Measurements from ENCODE around the gene CNIH1.

The CNIH1 gene

DNA sequence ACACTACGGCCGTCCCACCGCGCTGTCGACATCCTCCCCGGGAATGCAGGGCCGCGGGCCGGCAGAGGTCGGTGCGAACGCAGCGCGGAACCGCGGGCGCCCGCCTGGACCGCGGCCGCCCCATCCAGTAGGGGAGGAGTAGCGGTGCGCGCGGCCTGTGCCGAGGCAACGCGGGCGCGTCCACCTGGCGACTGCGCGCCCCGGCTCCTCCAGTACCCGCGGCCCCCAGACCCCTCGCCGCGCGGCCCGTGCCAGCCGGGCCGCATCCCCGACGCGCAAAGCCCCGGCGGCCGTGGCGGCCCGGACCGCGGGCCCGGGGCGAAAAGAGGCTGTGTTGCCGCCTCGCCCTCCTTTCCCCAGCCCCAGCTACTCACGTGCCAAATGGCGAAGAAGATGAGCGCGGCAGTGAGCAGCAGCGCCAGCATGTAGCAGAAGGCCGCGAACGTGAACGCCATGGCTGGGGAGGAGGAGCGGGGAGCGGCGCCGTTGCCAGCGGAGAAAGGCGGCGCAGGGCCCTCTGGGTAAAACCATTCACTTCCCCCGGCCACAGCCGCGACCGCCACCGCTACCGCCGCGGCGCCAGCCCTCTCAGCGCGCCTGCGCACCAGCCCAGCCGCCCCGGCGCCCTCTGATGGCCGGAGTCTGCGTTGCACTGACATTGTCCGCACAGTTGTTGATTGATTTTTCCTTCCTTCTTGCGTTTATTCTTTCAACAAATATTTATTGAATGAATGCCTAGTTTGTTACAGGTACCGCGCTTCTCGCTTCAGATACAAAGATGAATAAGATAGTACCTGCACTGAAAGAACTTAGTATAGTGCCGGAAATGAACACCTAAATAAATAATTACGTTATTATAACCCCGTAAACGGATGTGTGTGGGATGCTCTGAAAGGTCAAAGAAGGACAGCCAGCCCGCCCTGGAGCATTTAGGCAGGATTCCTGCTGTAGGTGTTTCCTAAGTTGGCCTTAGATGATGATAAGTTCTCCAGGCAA, at the start of gene CNIH1:
CNIH1 (minus strand) TSS at position 502 of the 996 bp plus-strand sequence; CDS start at position 455, 47 bp downstream.
- H3K27ac ChIP-seq (ENCODE audit: low read length): no peak within 1 kb of the TSS
- no peaks in the 10 kb centered on the region for H3K36me3 ChIP-seq (ENCODE audit: control insufficient read depth, insufficient read depth, low read length)
- no CpG with 5 or more reads among the region's 100 CpGs for WGBS (ENCODE audit: insufficient coverage, insufficient read length)
- no peaks in the 10 kb centered on the region; the same call in 1 of the 2 replicates for H3K4me1 ChIP-seq (ENCODE audit: control insufficient read depth, insufficient read depth, low read length)
- H3K27me3 ChIP-seq (ENCODE audit: control insufficient read depth, insufficient read depth, low read length): no peaks in the 10 kb centered on the region
- peak within 1 kb of the TSS; percentile 59; the same call in 1 of the 2 replicates for H3K4me3 ChIP-seq (ENCODE audit: low read length)
- H3K9me3 ChIP-seq (ENCODE audit: control insufficient read depth, insufficient read depth, low read length): no peaks in the 10 kb centered on the region
- DNase-seq (ENCODE audit: low read depth, low spot score): no peak

DNA sequence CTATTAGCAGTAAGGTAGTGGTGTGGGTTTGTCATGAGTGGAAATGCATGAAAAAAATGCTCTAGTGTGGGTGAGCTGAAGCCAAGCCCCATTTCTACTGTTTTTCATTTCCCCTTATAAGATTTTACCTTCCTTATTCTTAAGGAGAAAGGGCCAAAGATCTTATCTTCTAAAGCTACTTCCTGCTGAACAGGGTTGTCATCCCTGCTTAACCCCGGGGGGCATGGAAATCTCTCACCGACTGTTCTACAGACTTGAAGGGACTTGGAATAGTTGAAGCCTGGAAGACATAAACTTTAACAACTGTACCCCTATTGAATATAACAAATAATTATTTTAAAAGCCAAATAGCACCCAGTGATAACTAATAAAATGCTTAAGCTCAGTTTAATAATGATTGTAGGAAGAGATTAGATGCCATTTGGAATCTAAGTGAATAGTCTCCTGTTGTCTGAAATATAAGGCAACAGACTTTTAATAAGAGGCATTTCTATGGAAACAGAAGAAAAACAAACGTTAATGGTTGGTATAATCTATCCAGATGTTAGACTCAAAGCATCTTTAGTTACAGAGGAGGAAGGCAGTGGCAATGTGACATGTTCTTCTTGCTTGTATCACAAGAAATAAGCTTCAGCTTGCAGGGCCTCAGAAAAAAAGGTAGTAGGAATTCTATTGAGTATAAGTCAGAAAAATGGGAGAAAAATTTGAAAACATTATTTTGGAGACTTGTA, 49.4 kb upstream of the CNIH1 start:
- DNase-seq (ENCODE audit: low read depth, low spot score): no peak
- no peaks in the 10 kb centered on the region for H3K9me3 ChIP-seq (ENCODE audit: control insufficient read depth, insufficient read depth, low read length)
- no peak overlapping the region for H3K27ac ChIP-seq (ENCODE audit: low read length)
- peaks cover 2% of the 10 kb centered on the region; the same call in 1 of the 2 replicates for H3K4me1 ChIP-seq (ENCODE audit: control insufficient read depth, insufficient read depth, low read length)
- H3K36me3 ChIP-seq (ENCODE audit: control insufficient read depth, insufficient read depth, low read length): no peaks in the 10 kb centered on the region
- no peaks in the 10 kb centered on the region for H3K27me3 ChIP-seq (ENCODE audit: control insufficient read depth, insufficient read depth, low read length)
- no CpG with 5 or more reads among the region's 3 CpGs for WGBS (ENCODE audit: insufficient coverage, insufficient read length)
- H3K4me3 ChIP-seq (ENCODE audit: low read length): no peak overlapping the region

DNA sequence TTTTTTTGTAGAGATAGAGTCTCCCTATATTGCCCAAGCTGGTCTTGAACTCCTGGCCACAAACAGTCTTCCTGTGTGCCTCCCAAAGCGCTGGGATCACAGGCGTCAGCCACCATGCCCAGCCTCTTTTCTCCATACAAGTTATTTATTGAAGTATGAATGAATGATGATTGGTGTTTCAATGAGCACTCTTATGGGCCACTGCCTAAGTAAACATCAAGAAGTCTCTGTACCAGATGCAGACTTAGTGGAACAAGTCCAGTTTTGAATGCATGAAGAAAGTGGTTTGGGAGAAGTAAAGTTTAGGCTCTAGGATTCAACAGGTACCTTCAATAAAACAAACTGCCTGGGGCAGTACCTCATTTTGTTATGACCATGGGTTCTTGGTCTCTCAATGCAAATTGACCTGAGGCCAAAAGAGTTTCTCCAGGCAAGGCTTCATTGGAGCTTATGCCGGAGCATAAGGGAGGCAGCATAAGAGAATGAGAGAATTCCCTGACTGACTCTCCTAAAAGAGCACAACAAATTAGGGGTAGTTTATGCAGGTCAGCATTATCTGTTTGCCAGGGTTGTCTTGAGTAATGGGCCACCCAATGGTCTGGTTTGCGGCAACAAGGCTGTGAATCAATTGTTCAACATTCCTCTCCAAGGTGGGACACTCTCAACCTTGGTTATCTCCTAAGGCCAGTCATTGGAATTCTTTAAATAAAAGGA, 48.7 kb upstream of the CNIH1 start:
- no peak overlapping the region for H3K4me3 ChIP-seq (ENCODE audit: low read length)
- no peaks in the 10 kb centered on the region for H3K27me3 ChIP-seq (ENCODE audit: control insufficient read depth, insufficient read depth, low read length)
- H3K9me3 ChIP-seq (ENCODE audit: control insufficient read depth, insufficient read depth, low read length): no peaks in the 10 kb centered on the region
- peaks cover 2% of the 10 kb centered on the region; the same call in 1 of the 2 replicates for H3K4me1 ChIP-seq (ENCODE audit: control insufficient read depth, insufficient read depth, low read length)
- no peaks in the 10 kb centered on the region for H3K36me3 ChIP-seq (ENCODE audit: control insufficient read depth, insufficient read depth, low read length)
- no CpG with 5 or more reads among the region's 4 CpGs for WGBS (ENCODE audit: insufficient coverage, insufficient read length)
- DNase-seq (ENCODE audit: low read depth, low spot score): no peak
- no peak overlapping the region for H3K27ac ChIP-seq (ENCODE audit: low read length)

DNA sequence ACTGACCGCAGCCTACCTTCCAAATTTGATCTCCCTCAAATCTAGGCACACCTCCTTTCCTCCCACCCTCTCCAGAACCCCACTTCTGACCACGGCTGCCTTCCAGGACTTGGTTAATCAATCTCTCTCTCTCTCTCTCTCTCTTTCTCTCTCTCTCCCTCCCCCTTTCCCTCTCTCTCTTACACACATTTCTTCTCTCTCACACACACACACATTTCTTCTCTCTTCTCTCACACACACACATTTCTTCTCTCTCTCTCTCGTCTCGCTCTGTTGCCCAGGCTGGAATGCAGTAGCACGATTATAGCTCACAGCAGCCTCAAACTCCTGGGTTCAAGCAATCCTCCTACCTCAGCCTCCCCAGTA, 48.1 kb upstream of the CNIH1 start:
- WGBS (ENCODE audit: insufficient coverage, insufficient read length): 100% methylated on average over 2 of the region's 5 CpGs
- peak overlapping the region; percentile 97; the same call in 1 of the 2 replicates for H3K4me3 ChIP-seq (ENCODE audit: low read length)
- no peaks in the 10 kb centered on the region for H3K27me3 ChIP-seq (ENCODE audit: control insufficient read depth, insufficient read depth, low read length)
- no peak overlapping the region for H3K27ac ChIP-seq (ENCODE audit: low read length)
- peaks cover 2% of the 10 kb centered on the region; the same call in 1 of the 2 replicates for H3K4me1 ChIP-seq (ENCODE audit: control insufficient read depth, insufficient read depth, low read length)
- H3K9me3 ChIP-seq (ENCODE audit: control insufficient read depth, insufficient read depth, low read length): no peaks in the 10 kb centered on the region
- DNase-seq (ENCODE audit: low read depth, low spot score): no peak
- no peaks in the 10 kb centered on the region for H3K36me3 ChIP-seq (ENCODE audit: control insufficient read depth, insufficient read depth, low read length)

DNA sequence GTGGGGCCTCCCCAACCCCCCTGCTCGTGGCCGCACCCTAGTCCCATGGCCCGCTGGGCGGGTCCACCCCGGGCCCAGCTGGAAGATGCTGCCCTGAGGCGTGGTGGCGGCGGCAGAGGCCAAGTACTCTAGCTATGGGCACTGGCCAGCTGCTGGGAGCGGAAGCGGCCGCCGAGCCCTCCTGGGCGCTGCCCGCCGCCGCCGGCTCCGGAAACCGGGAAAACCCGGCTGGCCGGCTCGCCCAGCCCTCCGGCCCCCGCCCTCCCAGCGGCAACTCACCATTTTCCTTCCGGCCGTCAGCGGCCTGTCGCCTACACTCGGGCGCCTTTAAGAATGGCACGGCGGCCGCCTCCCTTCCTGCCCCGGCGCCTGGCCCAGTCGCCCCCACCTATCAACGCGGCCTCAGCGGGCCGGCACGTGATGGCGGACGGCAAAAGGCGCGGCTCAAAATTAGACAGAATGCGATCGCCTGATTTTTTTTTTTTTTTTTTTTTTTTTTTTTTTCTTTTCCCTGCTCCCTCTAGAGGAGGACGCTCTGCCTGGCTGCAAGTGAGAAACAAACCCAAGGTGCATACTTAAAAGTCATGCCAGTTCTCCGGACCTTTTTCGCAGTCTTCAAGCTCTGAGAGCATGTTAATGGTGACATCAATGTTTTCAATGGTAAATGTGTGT, 47.6 kb upstream of the CNIH1 start, which contains the start of gene GMFB:
GMFB (minus strand) TSS at position 335 of the 672 bp plus-strand sequence; CDS start at position 282, 53 bp downstream.
- Histone ChIP-seq H3K36me3 (ENCODE audit: control insufficient read depth, insufficient read depth, low read length) (no peaks in the 10 kb centered on the region), H3K9me3 (ENCODE audit: control insufficient read depth, insufficient read depth, low read length) (no peaks in the 10 kb centered on the region), H3K4me3 (ENCODE audit: low read length) (peak within 1 kb of the TSS; percentile 97; the same call in 1 of the 2 replicates), H3K27me3 (ENCODE audit: control insufficient read depth, insufficient read depth, low read length) (no peaks in the 10 kb centered on the region), H3K4me1 (ENCODE audit: control insufficient read depth, insufficient read depth, low read length) (peaks cover 2% of the 10 kb centered on the region; the same call in 1 of the 2 replicates), H3K27ac (ENCODE audit: low read length) (no peak within 1 kb of the TSS)
- no peak for DNase-seq (ENCODE audit: low read depth, low spot score)
- no CpG with 5 or more reads among the region's 51 CpGs for WGBS (ENCODE audit: insufficient coverage, insufficient read length)

DNA sequence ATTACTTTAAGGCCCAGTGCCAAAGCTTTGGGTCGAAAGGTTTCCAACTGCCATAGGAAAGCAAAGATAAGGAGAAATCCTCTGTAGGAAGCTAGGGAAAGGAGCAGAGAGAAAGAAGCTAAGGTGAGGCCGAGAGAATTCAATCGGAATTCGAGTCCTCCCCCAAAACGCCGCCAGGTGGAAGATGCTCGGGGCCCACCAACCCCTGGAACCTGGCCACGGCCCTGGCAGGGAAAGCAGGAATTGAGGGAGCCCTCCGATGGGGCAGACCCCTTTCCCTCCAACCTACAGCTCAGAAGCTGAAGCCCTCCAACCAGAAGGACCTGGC, 47.1 kb upstream of the CNIH1 start:
- WGBS (ENCODE audit: insufficient coverage, insufficient read length): no CpG with 5 or more reads among the region's 9 CpGs
- no peaks in the 10 kb centered on the region for H3K9me3 ChIP-seq (ENCODE audit: control insufficient read depth, insufficient read depth, low read length)
- peaks cover 2% of the 10 kb centered on the region; the same call in 1 of the 2 replicates for H3K4me1 ChIP-seq (ENCODE audit: control insufficient read depth, insufficient read depth, low read length)
- H3K36me3 ChIP-seq (ENCODE audit: control insufficient read depth, insufficient read depth, low read length): no peaks in the 10 kb centered on the region
- no peak overlapping the region for H3K27ac ChIP-seq (ENCODE audit: low read length)
- H3K4me3 ChIP-seq (ENCODE audit: low read length): peak overlapping the region; percentile 97; the same call in 1 of the 2 replicates
- DNase-seq (ENCODE audit: low read depth, low spot score): no peak
- no peaks in the 10 kb centered on the region for H3K27me3 ChIP-seq (ENCODE audit: control insufficient read depth, insufficient read depth, low read length)

DNA sequence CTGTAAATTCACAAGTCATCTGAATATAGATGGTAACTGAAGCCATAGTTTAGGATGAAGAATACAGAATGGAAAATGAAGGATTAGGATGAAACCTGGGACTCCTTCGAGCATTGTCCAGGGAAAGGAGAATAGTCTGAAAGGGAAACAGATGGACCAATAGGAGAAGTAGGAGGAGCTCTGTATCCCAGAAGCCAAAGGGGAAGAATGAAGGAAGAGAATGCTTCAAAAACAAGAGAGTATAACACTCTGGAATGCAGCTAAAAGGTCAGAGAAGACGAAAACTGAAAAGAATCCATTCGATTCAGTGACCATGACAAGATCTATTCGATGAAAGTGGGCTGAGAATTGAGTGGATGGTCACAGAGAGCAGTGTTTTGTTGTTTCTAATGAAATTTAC, 46.6 kb upstream of the CNIH1 start:
- no peak for DNase-seq (ENCODE audit: low read depth, low spot score)
- H3K27me3 ChIP-seq (ENCODE audit: control insufficient read depth, insufficient read depth, low read length): no peaks in the 10 kb centered on the region
- no CpG with 5 or more reads among the region's 4 CpGs for WGBS (ENCODE audit: insufficient coverage, insufficient read length)
- no peaks in the 10 kb centered on the region for H3K9me3 ChIP-seq (ENCODE audit: control insufficient read depth, insufficient read depth, low read length)
- no peak overlapping the region for H3K27ac ChIP-seq (ENCODE audit: low read length)
- peak overlapping the region; percentile 10; the same call in 1 of the 2 replicates for H3K4me3 ChIP-seq (ENCODE audit: low read length)
- H3K36me3 ChIP-seq (ENCODE audit: control insufficient read depth, insufficient read depth, low read length): no peaks in the 10 kb centered on the region
- no peaks in the 10 kb centered on the region; the same call in 1 of the 2 replicates for H3K4me1 ChIP-seq (ENCODE audit: control insufficient read depth, insufficient read depth, low read length)

DNA sequence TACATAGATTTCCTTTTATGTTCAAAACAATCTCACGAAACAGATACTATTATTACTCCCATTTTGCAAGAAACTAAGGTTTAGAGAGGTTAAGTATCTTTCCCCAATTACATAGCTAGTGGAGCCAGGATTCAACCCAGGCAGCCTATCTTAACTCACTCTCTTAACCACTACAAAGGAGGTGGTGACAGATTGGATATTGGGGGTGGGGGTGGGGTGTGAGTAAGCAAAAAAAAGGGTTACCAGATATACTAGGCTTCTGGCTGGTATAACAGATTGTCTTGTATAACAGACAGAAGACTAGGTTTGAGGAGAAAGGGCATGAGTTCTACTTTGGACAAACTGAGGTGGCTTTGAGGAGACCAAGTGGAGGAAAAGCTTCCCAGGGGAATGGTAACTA, 45.5 kb upstream of the CNIH1 start:
- H3K27ac ChIP-seq (ENCODE audit: low read length): no peak overlapping the region
- no CpG with 5 or more reads among the region's 1 CpG for WGBS (ENCODE audit: insufficient coverage, insufficient read length)
- no peaks in the 10 kb centered on the region for H3K27me3 ChIP-seq (ENCODE audit: control insufficient read depth, insufficient read depth, low read length)
- no peaks in the 10 kb centered on the region for H3K9me3 ChIP-seq (ENCODE audit: control insufficient read depth, insufficient read depth, low read length)
- H3K4me3 ChIP-seq (ENCODE audit: low read length): no peak overlapping the region
- DNase-seq (ENCODE audit: low read depth, low spot score): no peak
- no peaks in the 10 kb centered on the region for H3K36me3 ChIP-seq (ENCODE audit: control insufficient read depth, insufficient read depth, low read length)
- H3K4me1 ChIP-seq (ENCODE audit: control insufficient read depth, insufficient read depth, low read length): no peaks in the 10 kb centered on the region; the same call in 1 of the 2 replicates

DNA sequence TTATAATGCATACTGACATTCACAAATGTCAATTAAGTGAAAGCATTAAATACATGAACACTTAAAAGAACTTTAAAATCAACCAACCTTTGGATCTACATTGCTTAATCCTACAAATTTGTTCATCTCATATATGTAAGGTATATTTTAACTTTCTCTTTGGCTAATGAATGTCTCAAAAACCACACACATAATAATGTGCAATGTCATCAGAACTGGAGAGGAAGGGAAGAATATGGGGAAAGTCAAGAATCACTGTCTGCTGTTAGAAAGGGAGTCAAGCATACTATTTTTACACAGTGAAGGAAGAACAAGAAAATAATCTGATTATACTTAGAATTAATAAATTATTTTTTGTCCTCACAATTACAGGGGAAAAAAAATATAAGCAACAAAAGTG, 42.7 kb upstream of the CNIH1 start:
- Histone ChIP-seq H3K9me3 (ENCODE audit: control insufficient read depth, insufficient read depth, low read length) (no peaks in the 10 kb centered on the region), H3K4me1 (ENCODE audit: control insufficient read depth, insufficient read depth, low read length) (no peaks in the 10 kb centered on the region), H3K36me3 (ENCODE audit: control insufficient read depth, insufficient read depth, low read length) (no peaks in the 10 kb centered on the region), H3K4me3 (ENCODE audit: low read length) (no peak overlapping the region), H3K27me3 (ENCODE audit: control insufficient read depth, insufficient read depth, low read length) (no peaks in the 10 kb centered on the region), H3K27ac (ENCODE audit: low read length) (no peak overlapping the region)
- no peak for DNase-seq (ENCODE audit: low read depth, low spot score)
